HG03095 (cell line): ENCODE data around the gene ZNF655.
A peak's percentile ranks its signal among the peaks of the same experiment; 100 is the strongest.
"Not testable (repeated sequence)": the region's sequence is repeated elsewhere in the genome, so short reads cannot be mapped to it uniquely, and the experiment has no call there.

Experiments
- ATAC-seq: cut with Tn5 transposase; IDR thresholded peaks from one replicate; pipeline ENCODE4 v1.9.1; 2021; ENCODE audit warnings: moderate library complexity; ENCODE audit not compliant: unreplicated experiment

ZNF655 gene

GRCh38 chr7:99558306-99559174, at the start of gene ZNF655:
TSS of gene ZNF655 (plus strand) at chr7:99558642. CDS start at chr7:99560560, 1,918 bp downstream.
- ATAC-seq: peak; percentile 80

GRCh38 chr7:99514050-99514449, 44.4 kb upstream of the ZNF655 start:
- ATAC-seq: no peak

- no peak for ATAC-seq
Measured at GRCh38 chr7:99521399-99521798, 37.0 kb upstream of the ZNF655 start.

GRCh38 chr7:99525713-99526440, 32.6 kb upstream of the ZNF655 start:
- no peak for ATAC-seq

- ATAC-seq: no peak
Measured at GRCh38 chr7:99531354-99531765, 27.1 kb upstream of the ZNF655 start.

GRCh38 chr7:99535667-99536066, 22.8 kb upstream of the ZNF655 start:
- ATAC-seq: no peak

GRCh38 chr7:99539213-99539811, 19.1 kb upstream of the ZNF655 start:
- no peak for ATAC-seq

GRCh38 chr7:99540542-99540941, 17.9 kb upstream of the ZNF655 start:
- ATAC-seq: no peak

- no peak for ATAC-seq
Measured at GRCh38 chr7:99541212-99541611, 17.2 kb upstream of the ZNF655 start.

GRCh38 chr7:99543081-99543671, 15.3 kb upstream of the ZNF655 start:
- no peak for ATAC-seq

- no peak for ATAC-seq
Measured at GRCh38 chr7:99543916-99544315, 14.5 kb upstream of the ZNF655 start.

- not testable (repeated sequence) for ATAC-seq
Measured at GRCh38 chr7:99545308-99545707, 13.1 kb upstream of the ZNF655 start.

- ATAC-seq: not testable (repeated sequence)
Measured at GRCh38 chr7:99549545-99549944, 8.9 kb upstream of the ZNF655 start.

GRCh38 chr7:99551334-99551733, 7.1 kb upstream of the ZNF655 start:
- ATAC-seq: no peak

GRCh38 chr7:99551767-99552463, 6.5 kb upstream of the ZNF655 start, which contains the start of gene FAM200A:
TSS of gene FAM200A (minus strand) at chr7:99552114. CDS start at chr7:99548407, 3,707 bp downstream.
- ATAC-seq: peak; percentile 92

- ATAC-seq: no peak
Measured at GRCh38 chr7:99553039-99553438, 5.4 kb upstream of the ZNF655 start.

- ATAC-seq: no peak
Measured at GRCh38 chr7:99554939-99555338, 3.5 kb upstream of the ZNF655 start.

GRCh38 chr7:99557196-99557607, 1.2 kb upstream of the ZNF655 start:
- no peak for ATAC-seq

GRCh38 chr7:99557940-99558305, 519 bp upstream of the ZNF655 start:
- peak; percentile 44 for ATAC-seq

GRCh38 chr7:99559175-99559915, 903 bp downstream of the ZNF655 start:
- ATAC-seq: no peak
